Stomach (tissue), 4 donors: ENCODE results near the gene ARFIP1.

Experiments
- POLR2A ChIP-seq, 4 donors: fragments of 450-650 bp; IDR thresholded peaks; one replicate each; pipeline ENCODE4 v1.6.1; 2016; ENCODE audit warnings: antibody characterized with exemption in 4 of 4, control low read depth in 2 of 4, mild to moderate bottlenecking in 1 of 4, moderate library complexity in 1 of 4
- POLR2AphosphoS5 ChIP-seq, 3 donors: sonication (generic); formaldehyde crosslinking; IDR thresholded peaks; one replicate each; pipeline ENCODE4 v1.6.1; 2016; ENCODE audit warnings: antibody characterized with exemption in 3 of 3
- TF ChIP-seq, protein P1 (sequence below), 7 experiments: fragments of 450-650 bp in 4 of 7; fragments of 200-600 bp in 3 of 7; sonication (generic) in 3 of 7; IDR thresholded peaks; one replicate each; pipeline ENCODE4 v1.5.1; 2016 to 2019; ENCODE audit warnings: antibody characterized with exemption in 7 of 7, control low read depth in 2 of 7, mild to moderate bottlenecking in 1 of 7

DNA sequence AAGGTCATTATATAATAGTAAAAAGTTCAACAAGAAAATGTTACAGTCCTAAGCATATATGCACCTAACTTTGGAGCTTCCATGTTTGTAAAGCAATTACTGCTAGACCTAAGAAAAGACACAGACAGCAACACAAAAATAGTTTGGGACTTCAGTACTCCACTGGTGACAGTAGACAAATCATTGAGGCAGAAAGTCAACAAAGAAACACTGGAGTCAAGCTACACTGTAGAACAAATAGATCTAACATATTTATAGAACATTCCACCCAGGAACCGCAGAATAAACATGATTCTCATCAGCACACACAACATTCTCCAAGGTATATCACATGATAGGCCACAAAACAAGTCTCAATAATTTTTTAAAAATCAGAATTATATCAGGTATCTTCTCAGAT lies 42.6 kb downstream of the ARFIP1 start:
- TF ChIP-seq, protein P1, sequence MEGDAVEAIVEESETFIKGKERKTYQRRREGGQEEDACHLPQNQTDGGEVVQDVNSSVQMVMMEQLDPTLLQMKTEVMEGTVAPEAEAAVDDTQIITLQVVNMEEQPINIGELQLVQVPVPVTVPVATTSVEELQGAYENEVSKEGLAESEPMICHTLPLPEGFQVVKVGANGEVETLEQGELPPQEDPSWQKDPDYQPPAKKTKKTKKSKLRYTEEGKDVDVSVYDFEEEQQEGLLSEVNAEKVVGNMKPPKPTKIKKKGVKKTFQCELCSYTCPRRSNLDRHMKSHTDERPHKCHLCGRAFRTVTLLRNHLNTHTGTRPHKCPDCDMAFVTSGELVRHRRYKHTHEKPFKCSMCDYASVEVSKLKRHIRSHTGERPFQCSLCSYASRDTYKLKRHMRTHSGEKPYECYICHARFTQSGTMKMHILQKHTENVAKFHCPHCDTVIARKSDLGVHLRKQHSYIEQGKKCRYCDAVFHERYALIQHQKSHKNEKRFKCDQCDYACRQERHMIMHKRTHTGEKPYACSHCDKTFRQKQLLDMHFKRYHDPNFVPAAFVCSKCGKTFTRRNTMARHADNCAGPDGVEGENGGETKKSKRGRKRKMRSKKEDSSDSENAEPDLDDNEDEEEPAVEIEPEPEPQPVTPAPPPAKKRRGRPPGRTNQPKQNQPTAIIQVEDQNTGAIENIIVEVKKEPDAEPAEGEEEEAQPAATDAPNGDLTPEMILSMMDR (IDR thresholded peaks at IDR 0.05), result no peak
- no peak for TF ChIP-seq POLR2AphosphoS5 (IDR thresholded peaks at IDR 0.05)
- TF ChIP-seq POLR2A (IDR thresholded peaks at IDR 0.05), result no peak
